ENCODE data around the gene WWOX. TPM values are rescaled to one million over a fixed set of nuclear protein-coding genes. Genes with fewer than 3 reads are reported as not detected.

The WWOX gene
- total RNA-seq, 1 experiment from 2014 or later: 15.6 TPM

DNA sequence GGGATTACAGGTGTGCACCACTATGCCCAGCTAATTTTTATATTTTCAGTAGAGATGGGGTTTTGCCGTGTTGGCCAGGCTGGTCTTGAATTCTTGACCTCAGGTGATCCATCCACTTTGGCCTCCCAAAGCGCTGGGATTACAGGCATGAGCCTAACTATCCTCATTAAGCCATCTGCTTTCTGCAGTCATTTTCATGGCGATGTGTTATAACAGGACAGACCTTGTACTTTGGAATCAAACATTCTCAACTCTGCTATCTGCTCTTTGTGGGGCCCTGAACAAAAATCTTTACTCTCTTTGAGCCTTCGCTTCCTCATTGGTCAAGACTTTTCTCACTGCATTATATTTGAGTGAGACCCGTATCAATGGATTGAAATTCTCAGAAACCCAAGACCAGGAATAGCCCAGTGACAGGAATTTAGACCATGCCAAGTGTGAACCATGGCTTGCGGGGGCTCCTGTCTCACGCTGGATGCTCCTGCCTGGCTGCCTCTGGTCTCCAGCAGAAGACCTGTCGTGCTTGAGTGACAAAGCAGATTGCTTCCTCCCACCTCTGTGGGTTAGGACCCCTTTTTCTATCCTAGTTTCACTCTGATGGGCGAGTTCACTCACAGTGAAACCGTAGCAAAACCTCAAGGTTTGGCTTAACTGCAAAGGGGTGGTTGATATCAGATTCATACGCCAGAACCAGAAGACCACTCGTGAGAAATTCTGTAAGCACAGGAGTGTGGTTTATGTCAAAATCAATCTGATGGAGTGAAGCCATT, 982.0 kb downstream of the WWOX start:
- H3K23me2 ChIP-seq (ENCODE audit: insufficient read length, low read depth, low read length, poor library complexity, severe bottlenecking): no peaks in the 10 kb centered on the region
- H3T11ph ChIP-seq (ENCODE audit: low read length): no peak overlapping the region
- H3K79me2 ChIP-seq (ENCODE audit: insufficient read depth, low read length): no peaks in the 10 kb centered on the region
- Mint-ChIP-seq H3K36me3 (ENCODE audit: insufficient read depth in 1 of 3, low read depth in 3 of 3) (no peaks in the 10 kb centered on the region), H3K4me3 (no peak overlapping the region), H3K27ac (no peak overlapping the region), H3K27me3 (ENCODE audit: low read depth) (no peaks in the 10 kb centered on the region), H3K4me1 (peaks cover 13 to 17% of the 10 kb centered on the region in 2 experiments), H3K9me3 (no peaks in the 10 kb centered on the region)
- no peak overlapping the region for H4K91ac ChIP-seq (ENCODE audit: insufficient read length, low read depth, low read length)
- TF ChIP-seq CTCF (conservative IDR thresholded peaks at IDR 0.05): no peak
- H3K27me3 ChIP-seq (ENCODE audit: insufficient read depth, low read length): no peaks in the 10 kb centered on the region
- H2BK15ac ChIP-seq (ENCODE audit: low read depth, low read length): no peak overlapping the region
- no peak for DNase-seq
- H2AFZ ChIP-seq (ENCODE audit: low read length): no peak overlapping the region
- no peak overlapping the region for H3K23ac ChIP-seq (ENCODE audit: insufficient read length, low read depth, low read length)
- H3K56ac ChIP-seq (ENCODE audit: insufficient read length, low read depth, low read length): no peak overlapping the region
- no peaks in the 10 kb centered on the region for H3K9me3 ChIP-seq (ENCODE audit: control insufficient read depth, low read depth, low read length)
- no peak overlapping the region for H3K4ac ChIP-seq (ENCODE audit: low read depth, low read length)
- WGBS (ENCODE audit: extremely low coverage, insufficient read length, low lambda C conversion rate): no CpG with 5 or more reads among the region's 12 CpGs
- H4K5ac ChIP-seq (ENCODE audit: insufficient read length, low read depth, low read length): no peak overlapping the region
- H2BK5ac ChIP-seq (ENCODE audit: insufficient read length, low read length): no peak overlapping the region
- H3K14ac ChIP-seq (ENCODE audit: insufficient read depth, low read length): no peak overlapping the region
- H2BK12ac ChIP-seq (ENCODE audit: insufficient read length, low read depth, low read length): no peak overlapping the region
- H3K27ac ChIP-seq (ENCODE audit: insufficient read length, low read depth, low read length): no peak overlapping the region
- H2AK5ac ChIP-seq (ENCODE audit: insufficient read length, low read length): no peak overlapping the region
- no peaks in the 10 kb centered on the region for H4K20me1 ChIP-seq (ENCODE audit: control insufficient read depth, insufficient read depth, insufficient read length)
- H3K9ac ChIP-seq (ENCODE audit: extremely low read depth, insufficient read length, low read length): no peak overlapping the region
- H3K18ac ChIP-seq (ENCODE audit: insufficient read length, low read depth, low read length): no peak overlapping the region
- no peak overlapping the region for H2BK20ac ChIP-seq (ENCODE audit: low read depth, low read length, poor library complexity, severe bottlenecking)
- H3K4me2 ChIP-seq (ENCODE audit: insufficient read depth, insufficient read length, low read length): no peak overlapping the region
- no peak overlapping the region for H4K8ac ChIP-seq (replicated peaks; ENCODE audit: insufficient read length, low read depth, low read length)
- no peaks in the 10 kb centered on the region for H3K79me1 ChIP-seq (ENCODE audit: insufficient read depth, low read depth, low read length, poor library complexity, severe bottlenecking)
- no peak overlapping the region for H2BK120ac ChIP-seq (ENCODE audit: low read depth, low read length, poor library complexity, severe bottlenecking)
- no peaks in the 10 kb centered on the region; the same call in 1 of the 2 replicates for H3K4me1 ChIP-seq (ENCODE audit: insufficient read depth, low read length)
